Activated CD8-positive, alpha-beta memory T cell treated with anti-CD3 and anti-CD28 coated beads for 24 hours (primary cell): ENCODE measurements around the gene SLC9A1.

Experiments used
- DNase-seq: peaks from one replicate; pipeline ENCODE4 v3.0.0-alpha.2; 2020

The SLC9A1 gene

DNA sequence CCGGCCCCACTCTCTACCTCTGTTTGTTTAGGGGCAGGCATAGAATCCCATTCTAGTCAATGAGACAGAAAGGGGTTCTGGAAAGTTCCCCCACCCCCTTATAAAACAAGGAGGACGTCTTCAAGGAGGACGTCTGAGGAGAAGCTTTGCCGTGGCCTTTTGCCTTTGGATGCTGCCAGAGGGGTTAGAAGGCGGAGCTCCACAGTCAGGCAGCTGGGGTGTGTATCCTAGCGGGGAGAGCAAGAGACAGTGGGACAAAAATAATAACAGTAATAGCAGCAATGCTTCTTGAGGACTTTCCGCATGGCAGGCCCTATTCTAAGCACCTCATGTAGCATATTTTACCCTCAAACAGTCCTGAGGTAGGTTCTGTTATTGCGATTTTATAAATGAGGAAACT, 94.0 kb downstream of the SLC9A1 start:
- DNase-seq, result no peak

DNA sequence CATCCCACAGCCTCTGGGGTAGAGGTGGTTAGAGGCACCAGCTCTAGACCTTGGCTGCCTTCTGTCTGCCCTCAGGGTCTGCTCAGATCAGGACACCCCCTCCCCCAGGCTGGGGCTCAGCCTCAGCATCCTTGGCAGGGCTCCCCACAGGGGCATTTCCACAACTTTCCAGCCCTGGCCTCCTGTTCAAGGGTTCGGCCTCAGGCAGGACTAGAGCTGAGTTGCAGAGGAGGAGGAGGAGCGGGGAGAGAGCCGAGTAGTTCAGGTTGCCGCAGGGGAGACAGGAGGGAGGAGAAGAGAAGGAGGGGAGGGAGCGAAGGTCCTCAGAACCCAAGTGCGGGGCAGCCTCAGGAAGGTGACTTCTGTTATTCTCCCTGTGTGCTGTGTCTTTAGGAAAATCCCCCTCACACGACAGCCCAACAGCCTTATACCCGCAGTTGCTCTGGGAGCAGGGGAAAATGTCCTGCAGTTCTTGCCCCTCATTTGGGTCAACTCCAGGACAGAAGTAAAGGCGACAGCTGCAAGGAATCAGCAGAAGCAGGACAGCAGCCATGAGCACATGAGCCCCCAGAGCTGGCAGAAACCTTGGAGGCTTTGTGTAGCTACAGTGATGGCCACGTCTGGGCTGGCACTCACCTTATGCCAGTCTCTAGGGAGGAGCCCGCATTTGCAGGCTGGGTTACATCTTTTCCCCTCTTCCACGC, 95.8 kb downstream of the SLC9A1 start:
- DNase-seq, result no peak

DNA sequence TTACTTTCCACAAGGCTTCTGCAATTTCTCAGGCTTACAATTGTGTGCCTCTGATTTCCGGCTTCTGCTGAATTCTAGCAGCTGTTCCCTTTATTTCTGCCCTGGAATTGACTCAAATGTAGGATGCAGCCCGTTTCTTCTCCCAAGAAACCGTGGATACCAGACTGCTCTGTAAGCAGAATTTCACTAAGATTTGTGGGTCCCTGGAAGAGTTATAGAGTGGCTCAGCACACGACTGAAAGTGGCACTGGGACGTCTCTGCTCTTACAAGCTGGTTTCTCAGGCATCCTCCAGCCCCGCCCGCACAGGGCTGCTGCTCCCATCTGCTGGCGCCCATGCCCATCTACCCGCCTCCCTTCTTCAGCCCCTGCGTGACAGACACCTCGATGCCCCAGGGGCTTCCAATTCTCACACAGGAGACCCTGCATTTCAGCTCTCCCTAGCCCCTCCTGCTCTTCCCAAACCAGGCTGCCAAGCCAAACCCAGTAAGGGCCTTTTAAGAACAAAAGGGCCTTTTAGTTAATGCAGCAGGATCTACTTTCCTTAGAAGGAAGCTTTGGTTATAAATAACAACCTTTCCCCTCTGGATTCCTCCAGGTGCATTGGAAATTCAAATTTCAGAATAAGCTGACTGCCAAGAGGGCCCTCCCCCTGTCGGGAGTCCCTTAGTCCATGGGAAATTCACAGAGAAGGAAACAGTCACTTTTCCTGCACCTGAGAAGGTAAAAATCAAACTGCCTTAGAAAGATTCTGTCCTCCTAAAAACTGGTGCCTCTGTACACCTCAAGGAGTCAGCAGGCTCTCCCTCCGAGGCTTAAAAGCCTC, 96.9 kb downstream of the SLC9A1 start:
- no peak for DNase-seq

DNA sequence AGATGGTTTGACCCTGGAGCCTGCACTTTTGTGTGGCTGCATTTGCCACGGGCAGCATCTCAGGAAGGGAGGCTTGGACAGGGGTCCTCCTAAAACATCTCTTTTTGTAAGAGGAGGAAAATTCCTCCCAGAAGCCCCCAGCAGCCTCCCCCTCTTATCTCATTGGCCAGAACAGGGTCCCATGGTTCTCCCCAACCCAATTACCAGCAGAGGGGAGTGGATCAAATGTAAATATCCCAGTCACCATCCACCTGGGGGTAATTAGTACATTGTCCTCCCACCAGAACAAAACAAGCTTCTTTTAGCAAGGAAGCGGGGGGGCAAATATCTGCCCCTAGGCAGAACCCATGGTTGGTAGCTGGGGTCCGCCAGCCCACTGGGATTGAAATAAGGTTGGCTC, 97.5 kb downstream of the SLC9A1 start:
- DNase-seq, result no peak

DNA sequence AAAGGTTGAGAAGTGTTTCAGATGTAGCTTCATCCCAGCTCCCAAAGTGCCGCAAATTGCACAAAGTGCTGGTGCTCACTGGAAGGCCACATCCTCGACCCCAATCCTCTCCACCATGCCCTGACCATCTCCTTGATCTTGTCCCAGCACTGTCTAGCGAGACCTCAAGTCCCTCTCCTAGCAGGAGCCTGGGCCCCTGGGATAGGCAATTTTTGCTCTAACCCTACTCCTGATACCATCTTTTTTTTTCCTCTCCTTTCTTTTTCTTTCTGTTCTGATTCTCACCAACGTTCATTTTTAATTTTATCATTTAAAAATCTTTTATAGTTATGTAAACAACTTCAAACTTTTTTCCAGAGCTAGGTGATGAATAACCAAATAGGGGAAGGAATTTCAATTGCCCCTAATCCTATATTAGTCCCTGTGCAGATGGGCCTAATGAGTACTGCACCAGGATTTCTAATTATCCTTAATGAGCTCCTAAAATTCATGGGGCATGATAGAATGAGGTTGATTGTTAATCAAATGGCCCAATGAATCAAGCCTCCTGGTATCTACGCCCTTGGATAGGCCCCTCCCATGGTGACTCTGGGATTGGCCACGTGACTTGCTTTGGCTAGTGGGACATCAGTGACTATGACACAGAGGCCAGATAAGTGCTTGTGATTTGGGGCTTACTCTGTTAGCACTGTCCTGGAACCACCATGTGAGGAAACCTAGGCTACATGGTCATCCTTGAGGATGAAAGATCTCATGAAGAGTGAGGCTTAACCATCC, 100.8 kb downstream of the SLC9A1 start:
- DNase-seq, result no peak

DNA sequence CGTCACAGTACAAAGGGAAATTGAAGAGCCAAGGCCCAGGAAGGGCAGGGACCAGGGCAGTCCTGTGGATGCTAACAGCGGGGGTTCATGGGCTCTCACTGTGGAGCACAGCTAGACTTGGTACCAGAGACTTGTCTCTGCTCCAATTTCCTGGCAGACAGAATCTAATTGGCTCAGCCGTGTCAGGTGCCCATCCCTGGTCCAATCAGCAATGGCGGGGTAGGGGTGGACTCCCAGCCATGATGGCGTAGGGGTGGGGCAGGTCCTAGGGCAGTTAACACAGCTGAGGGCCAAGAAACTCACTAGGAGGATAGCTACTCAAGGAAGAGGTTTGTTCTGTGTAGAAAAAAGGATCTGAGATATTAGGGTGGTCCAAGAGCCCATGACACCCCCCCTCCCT, 102.4 kb downstream of the SLC9A1 start:
- DNase-seq, result no peak

DNA sequence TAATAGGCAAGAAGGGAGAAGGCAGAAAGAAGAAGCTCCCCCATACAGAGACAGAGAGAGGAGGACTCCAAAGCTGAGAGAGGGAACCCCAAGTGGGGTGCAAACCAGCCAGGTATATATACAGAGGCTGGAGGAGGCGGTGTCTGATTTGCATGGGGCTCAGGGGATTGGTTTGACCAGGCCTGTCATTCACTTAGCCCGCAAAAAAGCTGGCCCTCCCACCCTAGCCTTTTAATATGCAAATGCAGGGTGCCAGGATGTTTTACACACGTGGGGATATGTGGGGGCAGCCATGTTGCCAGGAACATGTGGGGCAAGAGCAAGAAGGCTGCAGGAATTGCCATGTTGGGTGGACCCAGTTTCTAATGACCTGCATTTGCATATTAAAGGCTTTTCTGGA, 105.3 kb downstream of the SLC9A1 start:
- DNase-seq, result no peak

DNA sequence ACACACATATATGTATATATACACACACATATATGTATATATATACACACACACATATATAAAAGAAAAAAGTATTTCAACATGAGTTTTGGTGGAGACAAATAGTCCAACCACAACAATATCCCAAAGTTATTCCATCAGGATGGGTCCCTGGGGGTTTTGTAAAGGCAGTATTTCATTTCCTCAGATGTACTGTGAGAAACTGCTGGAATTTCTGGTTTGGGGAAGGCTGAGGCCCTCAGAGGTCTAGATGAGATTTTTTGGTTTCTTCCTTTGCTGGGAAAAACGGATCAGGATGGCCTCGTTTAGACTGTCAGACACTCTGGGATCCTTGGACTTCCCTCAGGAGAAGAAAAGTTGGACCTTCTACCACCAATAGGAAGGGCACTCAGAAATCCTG, 105.8 kb downstream of the SLC9A1 start:
- no peak for DNase-seq
